CD14-positive monocyte (primary cell): ENCODE results near the gene AKAP9. TPM values are rescaled to one million over a fixed set of nuclear protein-coding genes. Genes with fewer than 3 reads are reported as not detected.

Source experiments
- DNase-seq, 3 donors: peaks; one replicate each; pipeline ENCODE4 v3.0.0-alpha.2; 2011 to 2022
- H2AFZ ChIP-seq: 2 replicates; pipeline ENCODE4 v1.6.0; 2012; ENCODE audit warnings: mild to moderate bottlenecking, low read depth, low read length, inconsistent platforms; ENCODE audit not compliant: insufficient read depth, poor library complexity, severe bottlenecking
- H3K27ac ChIP-seq, 2 donors: 1 replicate in 1 of 2; 2 replicates in 1 of 2; pipeline ENCODE4 v1.5.1; 2012 to 2013; ENCODE audit warnings: low read length in 2 of 2, control low read depth in 1 of 2, inconsistent platforms in 1 of 2, low read depth in 1 of 2, mild to moderate bottlenecking in 1 of 2
- H3K27me3 ChIP-seq, 2 donors: one replicate each; pipeline versions ENCODE4 v1.6.0 to v1.6.1; 2011 to 2013; ENCODE audit warnings: low read length in 2 of 2; ENCODE audit not compliant: control insufficient read depth in 2 of 2, insufficient read depth in 2 of 2
- H3K36me3 ChIP-seq, 2 donors: replicated peaks in 1 of 2; 1 replicate in 1 of 2; 2 replicates in 1 of 2; pipeline versions ENCODE4 v1.5.1 to v1.6.1; 2012 to 2013; ENCODE audit warnings: low read length in 2 of 2, control low read depth in 1 of 2, inconsistent platforms in 1 of 2, mild to moderate bottlenecking in 1 of 2; ENCODE audit not compliant: insufficient read depth in 2 of 2, control insufficient read depth in 1 of 2
- H3K4me1 ChIP-seq, 2 donors: 1 replicate in 1 of 2; 2 replicates in 1 of 2; pipeline versions ENCODE4 v1.5.1 to v1.6.1; 2012 to 2013; ENCODE audit warnings: low read length in 2 of 2, control low read depth in 1 of 2, inconsistent platforms in 1 of 2, mild to moderate bottlenecking in 1 of 2, moderate library complexity in 1 of 2; ENCODE audit not compliant: insufficient read depth in 2 of 2, control insufficient read depth in 1 of 2
- H3K4me2 ChIP-seq: replicated peaks from 2 replicates; pipeline ENCODE3; 2012; ENCODE audit warnings: low read length, moderate library complexity, mild to moderate bottlenecking; ENCODE audit not compliant: poor library complexity, severe bottlenecking; ENCODE audit errors: extremely low read depth
- H3K4me3 ChIP-seq, 3 experiments: fragments of 200-600 bp in 1 of 3; sonication (generic) in 1 of 3; replicated peaks in 1 of 3; 1 replicate in 2 of 3; 2 replicates in 1 of 3; pipeline ENCODE4 v1.5.1; 2011 to 2013; ENCODE audit warnings: low read length in 3 of 3, mild to moderate bottlenecking in 3 of 3, control low read depth in 2 of 3, low read depth in 2 of 3, inconsistent platforms in 1 of 3, moderate library complexity in 1 of 3
- H3K79me2 ChIP-seq: 2 replicates; pipeline ENCODE4 v1.6.0; 2012; ENCODE audit warnings: mild to moderate bottlenecking, control low read depth, inconsistent platforms, low read length, moderate library complexity; ENCODE audit not compliant: insufficient read depth
- H3K9ac ChIP-seq: 2 replicates; pipeline ENCODE4 v1.6.0; 2017; ENCODE audit warnings: low read length, mild to moderate bottlenecking; ENCODE audit not compliant: insufficient read depth, poor library complexity, severe bottlenecking
- H3K9me3 ChIP-seq, 2 donors: replicated peaks in 1 of 2; 1 replicate in 1 of 2; 2 replicates in 1 of 2; pipeline versions ENCODE4 v1.5.1 to v1.6.1; 2012 to 2013; ENCODE audit warnings: low read length in 2 of 2, control low read depth in 1 of 2; ENCODE audit not compliant: control insufficient read depth in 1 of 2, insufficient read depth in 1 of 2
- H4K20me1 ChIP-seq: 2 replicates; pipeline ENCODE4 v1.6.0; 2012; ENCODE audit warnings: mild to moderate bottlenecking, low read length, control low read depth, moderate library complexity; ENCODE audit not compliant: insufficient read depth
- H3K27ac Mint-ChIP-seq, 7 donors: one replicate each; pipeline ENCODE4 v1.8.0; 2020; ENCODE audit warnings: mild to moderate bottlenecking in 7 of 7, mixed read lengths in 7 of 7, moderate library complexity in 6 of 7, inconsistent platforms in 2 of 7
- H3K27me3 Mint-ChIP-seq, 3 donors: one replicate each; pipeline ENCODE4 v1.8.0; 2021 to 2022; ENCODE audit warnings: low read depth in 3 of 3, mild to moderate bottlenecking in 3 of 3, mixed read lengths in 3 of 3, moderate library complexity in 3 of 3, inconsistent platforms in 1 of 3
- H3K36me3 Mint-ChIP-seq, 2 donors: one replicate each; pipeline ENCODE4 v1.8.0; 2020; ENCODE audit warnings: mixed read lengths in 2 of 2, inconsistent platforms in 1 of 2, mild to moderate bottlenecking in 1 of 2
- H3K4me1 Mint-ChIP-seq: one replicate; pipeline ENCODE4 v1.8.0; 2020; ENCODE audit warnings: mild to moderate bottlenecking, mixed read lengths
- H3K4me3 Mint-ChIP-seq, 2 donors: one replicate each; pipeline ENCODE4 v1.8.0; 2020; ENCODE audit warnings: mild to moderate bottlenecking in 2 of 2, mixed read lengths in 2 of 2, moderate library complexity in 1 of 2
- H3K9me3 Mint-ChIP-seq, 7 donors: one replicate each; pipeline ENCODE4 v1.8.0; 2020 to 2022; ENCODE audit warnings: mixed read lengths in 7 of 7, mild to moderate bottlenecking in 6 of 7, moderate library complexity in 6 of 7, inconsistent platforms in 2 of 7
- CTCF ChIP-seq: fragments of 200-600 bp; IDR thresholded peaks from one replicate; pipeline ENCODE4 v1.8.0; 2022; ENCODE audit warnings: antibody characterized with exemption, mild to moderate bottlenecking
- WGBS: methylation state at CpG from one replicate; pipeline ENCODE4 v1.1.5; 2013; ENCODE audit warnings: missing lambda C conversion rate; ENCODE audit not compliant: insufficient coverage; 5-methylcytosine and 5-hydroxymethylcytosine counted together
- intact Hi-C, 2 donors: fragments of 100-400 bp; cut with micrococcal nuclease; formaldehyde crosslinking; loops; one replicate each; pipeline versions ENCODE4 v1.15.0 to v1.15.1; 2023
- polyA plus RNA-seq, 3 donors: library from polyadenylated mRNA; depleted of rRNA in 1 of 3; unstranded in 2 of 3; stranded (reverse) in 1 of 3; fragments of 300-500 nt in 2 of 3; fragments of >200 nt in 1 of 3; fragmentation: Illumina TruSeq in 2 of 3; gene quantifications; 1 replicate in 2 of 3; 2 replicates in 1 of 3; pipeline ENCODE4 v1.2.3, GENCODE V29; 2012 to 2021

AKAP9 gene
- polyA plus RNA-seq, 3 donors: 1.5 to 23.3 (median 7.3) TPM

- Histone ChIP-seq H4K20me1 (no peaks in the 10 kb centered on the region), H3K36me3 (peaks cover 17 to 56% of the 10 kb centered on the region in 2 donors), H3K27ac (no peak overlapping the region), H3K27me3 (no peaks in the 10 kb centered on the region), H3K4me1 (no peaks in the 10 kb centered on the region), H3K9ac (no peak overlapping the region), H3K79me2 (no peaks in the 10 kb centered on the region), H2AFZ (no peak overlapping the region), H3K9me3 (no peaks in the 10 kb centered on the region), H3K4me3 (no peak overlapping the region), H3K4me2 (no peak overlapping the region)
- Mint-ChIP-seq H3K4me3 (no peak overlapping the region), H3K4me1 (no peaks in the 10 kb centered on the region), H3K36me3 (peaks cover 25 to 59% of the 10 kb centered on the region in 2 donors), H3K27ac (no peak overlapping the region), H3K9me3 (peaks cover 0 to under 1% (median 0%) of the 10 kb centered on the region in 7 donors), H3K27me3 (no peaks in the 10 kb centered on the region)
- no peak for TF ChIP-seq CTCF
- no peak for DNase-seq
- 93% methylated on average over 3 of the region's 5 CpGs for WGBS
- intact Hi-C loops: no loop called here
Observed at GRCh38 chr7:92115821-92116220, 175.2 kb downstream of the AKAP9 start.

DNA sequence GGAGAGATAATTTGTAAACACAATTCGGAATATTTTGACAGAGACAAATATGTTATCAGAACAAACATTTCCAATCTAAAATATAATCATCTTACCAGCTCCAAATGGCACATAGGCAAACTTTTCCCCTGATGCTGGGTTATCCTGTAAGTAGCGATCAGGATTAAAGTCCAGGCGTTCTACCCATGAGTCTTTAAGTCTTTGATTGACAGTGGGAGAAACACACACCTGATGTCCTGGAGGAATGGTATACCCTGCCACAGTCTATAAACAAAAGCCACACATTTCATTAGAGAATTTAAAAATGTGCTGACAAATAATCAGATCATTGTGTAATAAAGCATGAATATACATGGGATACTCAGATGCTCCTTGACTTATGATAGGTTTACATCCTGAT lies 176.3 kb downstream of the AKAP9 start:
- no peak overlapping the region for H3K4me3 ChIP-seq
- H3K9me3 Mint-ChIP-seq: peaks cover 0 to 3% (median 0%) of the 10 kb centered on the region in 7 donors
- intact Hi-C loops: no loop called here
- H3K36me3 Mint-ChIP-seq: peaks cover 29 to 64% of the 10 kb centered on the region in 2 donors
- H3K9ac ChIP-seq: no peak overlapping the region
- no peak for TF ChIP-seq CTCF
- no peaks in the 10 kb centered on the region for H3K79me2 ChIP-seq
- H3K4me3 Mint-ChIP-seq: no peak overlapping the region
- no peak overlapping the region for H2AFZ ChIP-seq
- H3K36me3 ChIP-seq: peaks cover 14 to 52% of the 10 kb centered on the region in 2 donors
- H3K4me1 ChIP-seq: no peaks in the 10 kb centered on the region
- H3K27me3 Mint-ChIP-seq: no peaks in the 10 kb centered on the region
- H4K20me1 ChIP-seq: no peaks in the 10 kb centered on the region
- H3K27ac ChIP-seq: no peak overlapping the region
- H3K27me3 ChIP-seq: no peaks in the 10 kb centered on the region
- H3K9me3 ChIP-seq: no peaks in the 10 kb centered on the region
- WGBS: no CpG with 5 or more reads among the region's 3 CpGs
- DNase-seq: no peak
- no peak overlapping the region for H3K4me2 ChIP-seq
- no peak overlapping the region for H3K27ac Mint-ChIP-seq
- no peaks in the 10 kb centered on the region for H3K4me1 Mint-ChIP-seq
